A673 (cell line): ENCODE measurements around the gene BACE2.

Experiments used
- EZH2 ChIP-seq: fragments of 200-600 bp; sonication (generic); IDR thresholded peaks from 2 replicates; pipeline ENCODE4 v1.6.1; 2017; ENCODE audit warnings: borderline replicate concordance, low read depth, mild to moderate bottlenecking, mixed read lengths, antibody characterized with exemption, low read length; ENCODE audit not compliant: poor library complexity, severe bottlenecking
- TF ChIP-seq, protein P1 (sequence below): fragments of 300-800, 200-600 bp; sonication (generic); conservative IDR thresholded peaks from 2 replicates; pipeline ENCODE4 v1.5.1; 2017; ENCODE audit warnings: low read depth, mild to moderate bottlenecking, antibody characterized with exemption, low read length, moderate library complexity, mixed read lengths

DNA sequence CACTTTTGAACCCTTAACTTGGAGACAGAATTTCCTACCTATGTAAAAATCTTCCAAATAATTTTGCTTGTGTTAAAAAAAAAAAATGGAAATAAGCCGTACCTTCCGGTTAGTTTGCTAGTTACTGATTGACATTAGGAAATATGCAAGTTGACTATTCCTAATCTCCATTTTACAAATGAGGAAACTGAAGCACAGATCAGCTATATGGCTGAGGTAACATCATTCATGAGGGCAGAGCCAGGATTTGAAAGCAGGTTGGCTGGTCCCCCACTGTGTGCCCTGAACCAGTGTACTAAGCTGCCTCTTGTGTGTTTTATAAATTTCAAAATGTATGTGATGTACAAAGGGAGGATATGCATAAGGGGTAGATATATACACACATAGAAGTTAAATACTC is 29.6 kb downstream of the BACE2 start:
- no peak for TF ChIP-seq EZH2
- TF ChIP-seq, protein P1, sequence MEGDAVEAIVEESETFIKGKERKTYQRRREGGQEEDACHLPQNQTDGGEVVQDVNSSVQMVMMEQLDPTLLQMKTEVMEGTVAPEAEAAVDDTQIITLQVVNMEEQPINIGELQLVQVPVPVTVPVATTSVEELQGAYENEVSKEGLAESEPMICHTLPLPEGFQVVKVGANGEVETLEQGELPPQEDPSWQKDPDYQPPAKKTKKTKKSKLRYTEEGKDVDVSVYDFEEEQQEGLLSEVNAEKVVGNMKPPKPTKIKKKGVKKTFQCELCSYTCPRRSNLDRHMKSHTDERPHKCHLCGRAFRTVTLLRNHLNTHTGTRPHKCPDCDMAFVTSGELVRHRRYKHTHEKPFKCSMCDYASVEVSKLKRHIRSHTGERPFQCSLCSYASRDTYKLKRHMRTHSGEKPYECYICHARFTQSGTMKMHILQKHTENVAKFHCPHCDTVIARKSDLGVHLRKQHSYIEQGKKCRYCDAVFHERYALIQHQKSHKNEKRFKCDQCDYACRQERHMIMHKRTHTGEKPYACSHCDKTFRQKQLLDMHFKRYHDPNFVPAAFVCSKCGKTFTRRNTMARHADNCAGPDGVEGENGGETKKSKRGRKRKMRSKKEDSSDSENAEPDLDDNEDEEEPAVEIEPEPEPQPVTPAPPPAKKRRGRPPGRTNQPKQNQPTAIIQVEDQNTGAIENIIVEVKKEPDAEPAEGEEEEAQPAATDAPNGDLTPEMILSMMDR, result no peak
